BLaER1 (cell line): ENCODE results near the gene TIAM2.

Source experiments
- H3K27ac ChIP-seq: shearing (Covaris generic); formaldehyde crosslinking; 2 replicates; pipeline ENCODE4 v1.8.1; 2022
- H3K27me3 ChIP-seq: shearing (Covaris generic); formaldehyde crosslinking; 2 replicates; pipeline ENCODE4 v1.8.1; 2022
- H3K36me3 ChIP-seq: shearing (Covaris generic); formaldehyde crosslinking; 2 replicates; pipeline ENCODE4 v1.8.1; 2022
- H3K4me1 ChIP-seq: shearing (Covaris generic); formaldehyde crosslinking; 2 replicates; pipeline ENCODE4 v1.8.1; 2022
- H3K4me2 ChIP-seq: shearing (Covaris generic); formaldehyde crosslinking; 2 replicates; pipeline ENCODE4 v1.8.1; 2022
- H3K4me3 ChIP-seq: shearing (Covaris generic); formaldehyde crosslinking; 2 replicates; pipeline ENCODE4 v1.8.1; 2022
- H3K9ac ChIP-seq: shearing (Covaris generic); formaldehyde crosslinking; 2 replicates; pipeline ENCODE4 v1.8.1; 2022
- H3K9me3 ChIP-seq: shearing (Covaris generic); formaldehyde crosslinking; 2 replicates; pipeline ENCODE4 v1.8.1; 2022
- H4K20me1 ChIP-seq: shearing (Covaris generic); formaldehyde crosslinking; 2 replicates; pipeline ENCODE4 v1.8.1; 2022
- Cebpa-rat ChIP-seq: shearing (Covaris generic); IDR thresholded peaks from 2 replicates; pipeline ENCODE4 v1.8.1; 2022

The TIAM2 gene

DNA sequence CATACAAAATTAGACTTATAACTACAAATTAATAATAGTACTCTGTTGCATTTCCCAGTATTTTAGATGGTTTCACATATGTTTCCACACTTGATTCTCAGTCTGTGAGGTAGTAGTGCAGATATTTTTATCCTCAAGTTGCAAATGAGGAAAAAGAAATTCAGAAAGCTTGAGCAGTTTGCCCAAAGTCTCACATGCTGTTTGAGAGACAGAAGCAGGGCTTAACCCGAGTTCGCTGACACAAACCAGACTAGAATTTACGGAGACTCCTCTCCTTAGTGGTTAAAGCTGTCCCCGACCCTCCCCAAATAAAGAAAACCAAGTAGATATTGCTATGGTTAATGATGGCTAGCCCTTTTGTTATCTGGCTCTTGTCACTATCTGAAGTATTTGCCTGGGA is 126.2 kb downstream of the TIAM2 start:
- Histone ChIP-seq H3K9me3 (no peaks in the 10 kb centered on the region), H3K4me3 (no peak overlapping the region), H3K36me3 (no peaks in the 10 kb centered on the region), H3K4me2 (no peak overlapping the region), H3K27me3 (no peaks in the 10 kb centered on the region), H4K20me1 (no peaks in the 10 kb centered on the region), H3K4me1 (no peaks in the 10 kb centered on the region), H3K9ac (no peak overlapping the region), H3K27ac (no peak overlapping the region)
- TF ChIP-seq Cebpa-rat = no peak

DNA sequence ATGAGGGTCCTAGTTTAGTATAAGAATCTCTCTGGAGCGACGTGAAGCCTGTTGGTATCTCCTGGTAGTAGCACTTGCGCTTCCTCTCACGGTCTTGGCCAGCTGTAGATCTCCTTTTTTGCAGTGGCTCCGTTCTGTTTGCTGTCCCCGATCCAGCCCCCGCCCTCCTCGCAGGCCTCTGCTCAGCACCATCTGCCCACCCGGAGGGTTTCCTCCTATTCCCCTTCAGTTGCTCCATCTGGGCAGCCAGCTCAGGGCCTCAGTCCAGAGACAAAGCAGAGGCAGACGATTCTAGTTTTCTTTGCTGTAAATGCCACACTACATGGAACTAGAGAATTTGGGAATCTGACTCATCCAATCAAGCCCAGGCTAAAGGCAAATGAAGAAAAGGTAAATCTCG is 126.6 kb downstream of the TIAM2 start:
- no peak for TF ChIP-seq Cebpa-rat
- H3K27ac ChIP-seq = no peak overlapping the region
- H3K9me3 ChIP-seq = no peaks in the 10 kb centered on the region
- H3K4me3 ChIP-seq = no peak overlapping the region
- no peaks in the 10 kb centered on the region for H3K27me3 ChIP-seq
- no peaks in the 10 kb centered on the region for H4K20me1 ChIP-seq
- H3K4me2 ChIP-seq = no peak overlapping the region
- H3K9ac ChIP-seq = no peak overlapping the region
- H3K36me3 ChIP-seq = no peaks in the 10 kb centered on the region
- H3K4me1 ChIP-seq = no peaks in the 10 kb centered on the region

DNA sequence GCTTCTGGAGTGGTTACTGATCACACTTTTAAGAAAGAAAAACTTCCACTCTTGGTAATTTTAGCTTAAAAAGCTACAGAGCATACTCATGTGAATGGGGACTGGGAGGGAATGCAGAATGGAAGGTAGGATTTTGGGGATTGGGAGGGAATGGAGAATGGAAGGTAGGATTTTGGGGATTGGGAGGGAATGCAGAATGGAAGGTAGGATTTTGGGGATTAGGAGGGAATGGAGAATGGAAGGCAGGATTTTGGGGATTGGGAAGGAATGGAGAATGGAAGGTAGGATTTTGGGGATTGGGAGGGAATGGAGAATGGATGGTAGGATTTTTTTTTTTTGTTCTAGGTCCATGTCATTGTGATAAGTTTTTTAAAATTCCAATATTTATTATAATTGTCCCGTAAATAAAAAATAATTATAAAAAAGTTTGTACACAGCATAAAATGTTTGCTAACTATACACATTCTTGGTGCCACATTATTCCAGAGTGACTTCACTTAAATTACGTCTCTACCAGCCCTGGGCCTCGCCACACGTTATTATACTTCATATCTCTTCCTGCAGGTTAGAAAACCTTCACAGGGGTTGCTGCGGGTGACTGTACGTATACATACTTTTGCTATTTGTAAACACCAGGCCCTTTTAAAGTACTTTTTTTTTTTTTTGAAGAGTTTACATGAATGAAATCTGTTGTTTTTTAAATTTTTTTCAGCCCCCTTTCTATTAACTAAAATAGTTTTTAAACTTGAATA is 127.3 kb downstream of the TIAM2 start:
- no peaks in the 10 kb centered on the region for H3K9me3 ChIP-seq
- H3K36me3 ChIP-seq = no peaks in the 10 kb centered on the region
- no peaks in the 10 kb centered on the region for H4K20me1 ChIP-seq
- TF ChIP-seq Cebpa-rat = no peak
- no peaks in the 10 kb centered on the region for H3K27me3 ChIP-seq
- H3K4me1 ChIP-seq = no peaks in the 10 kb centered on the region
- H3K9ac ChIP-seq = no peak overlapping the region
- H3K4me2 ChIP-seq = no peak overlapping the region
- H3K27ac ChIP-seq = no peak overlapping the region
- no peak overlapping the region for H3K4me3 ChIP-seq

DNA sequence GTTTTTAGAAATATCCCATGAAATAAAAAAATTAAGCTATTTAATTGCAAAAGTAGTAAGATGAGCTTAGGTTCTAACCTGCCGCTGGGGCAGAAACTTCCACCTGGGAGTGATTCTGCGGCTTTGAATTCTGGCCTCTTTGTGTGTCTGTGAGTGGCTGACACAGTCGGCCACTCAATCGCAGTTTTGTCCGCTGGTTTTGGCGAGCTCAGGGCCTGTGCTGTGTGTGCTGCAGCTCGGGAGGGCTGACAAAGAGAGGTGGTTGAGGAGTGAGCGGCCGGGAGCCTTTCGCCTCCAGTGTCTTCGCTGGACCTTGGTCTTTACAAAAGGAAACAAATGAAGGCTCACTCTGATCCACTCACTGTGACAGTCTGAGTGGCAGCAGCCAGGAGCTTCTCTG is 128.4 kb downstream of the TIAM2 start:
- Histone ChIP-seq H3K36me3 (no peaks in the 10 kb centered on the region), H3K4me3 (no peak overlapping the region), H3K27ac (no peak overlapping the region), H4K20me1 (no peaks in the 10 kb centered on the region), H3K27me3 (no peaks in the 10 kb centered on the region), H3K9me3 (no peaks in the 10 kb centered on the region), H3K4me2 (no peak overlapping the region), H3K9ac (no peak overlapping the region), H3K4me1 (no peaks in the 10 kb centered on the region)
- no peak for TF ChIP-seq Cebpa-rat

DNA sequence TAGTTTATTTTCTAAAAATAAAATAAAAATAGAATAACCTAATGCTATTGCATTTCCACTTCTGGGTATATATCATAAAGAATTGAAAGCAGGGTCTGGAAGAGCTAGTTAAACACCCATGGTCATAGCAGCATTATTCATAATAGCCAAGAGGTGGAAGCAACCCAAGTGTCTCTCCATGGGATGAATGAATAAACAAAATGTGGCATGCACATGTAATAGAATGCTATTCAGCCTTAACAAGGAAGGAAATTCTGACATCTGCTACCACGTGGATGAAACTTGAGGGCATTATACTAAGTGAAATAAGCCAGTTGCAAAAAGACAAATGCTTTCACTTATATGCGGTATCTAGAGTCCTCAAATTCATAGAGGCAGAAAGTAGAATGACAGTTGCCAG is 130.8 kb downstream of the TIAM2 start:
- no peaks in the 10 kb centered on the region for H3K9me3 ChIP-seq
- no peaks in the 10 kb centered on the region for H3K27me3 ChIP-seq
- H3K4me3 ChIP-seq = no peak overlapping the region
- H3K27ac ChIP-seq = no peak overlapping the region
- no peaks in the 10 kb centered on the region for H3K36me3 ChIP-seq
- no peak overlapping the region for H3K9ac ChIP-seq
- TF ChIP-seq Cebpa-rat = no peak
- H3K4me2 ChIP-seq = no peak overlapping the region
- H3K4me1 ChIP-seq = no peaks in the 10 kb centered on the region
- H4K20me1 ChIP-seq = no peaks in the 10 kb centered on the region

DNA sequence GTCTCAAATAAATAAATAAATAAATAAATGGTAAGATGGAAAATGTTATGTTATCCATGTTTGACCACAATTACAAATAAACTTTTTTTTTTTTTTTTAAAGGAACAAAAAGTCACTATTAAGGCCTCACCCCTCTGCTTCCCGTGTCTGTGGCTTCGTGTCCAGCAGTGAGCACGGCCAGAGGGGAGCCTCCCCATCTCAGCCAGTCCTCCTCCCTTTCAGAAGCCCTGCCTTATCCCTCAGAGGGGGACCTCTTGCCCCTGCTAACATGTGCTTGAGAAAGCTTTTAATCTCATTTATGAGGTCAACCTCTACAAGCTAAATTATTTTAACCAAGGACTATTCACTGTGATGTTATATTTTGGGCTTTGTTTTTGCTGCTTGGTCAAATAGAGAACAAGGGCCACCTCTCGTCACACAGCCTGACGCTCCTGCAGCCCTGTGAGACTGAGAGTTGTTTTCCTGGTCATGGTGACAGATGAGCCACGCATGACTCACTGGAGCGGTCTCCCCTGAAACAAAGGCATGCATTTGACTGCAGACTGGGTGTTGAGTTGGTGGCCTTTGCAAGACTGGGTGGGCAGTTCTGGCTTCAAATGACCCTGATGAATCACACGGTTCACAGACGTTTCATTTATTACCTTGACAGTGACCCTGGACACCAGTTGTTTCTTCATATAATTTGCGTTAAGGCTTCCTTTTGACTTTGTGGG is 131.8 kb downstream of the TIAM2 start:
- H3K9me3 ChIP-seq = no peaks in the 10 kb centered on the region
- TF ChIP-seq Cebpa-rat = no peak
- H4K20me1 ChIP-seq = no peaks in the 10 kb centered on the region
- no peaks in the 10 kb centered on the region for H3K4me1 ChIP-seq
- no peak overlapping the region for H3K4me3 ChIP-seq
- H3K36me3 ChIP-seq = no peaks in the 10 kb centered on the region
- no peak overlapping the region for H3K9ac ChIP-seq
- H3K27ac ChIP-seq = no peak overlapping the region
- H3K27me3 ChIP-seq = no peaks in the 10 kb centered on the region
- H3K4me2 ChIP-seq = no peak overlapping the region

DNA sequence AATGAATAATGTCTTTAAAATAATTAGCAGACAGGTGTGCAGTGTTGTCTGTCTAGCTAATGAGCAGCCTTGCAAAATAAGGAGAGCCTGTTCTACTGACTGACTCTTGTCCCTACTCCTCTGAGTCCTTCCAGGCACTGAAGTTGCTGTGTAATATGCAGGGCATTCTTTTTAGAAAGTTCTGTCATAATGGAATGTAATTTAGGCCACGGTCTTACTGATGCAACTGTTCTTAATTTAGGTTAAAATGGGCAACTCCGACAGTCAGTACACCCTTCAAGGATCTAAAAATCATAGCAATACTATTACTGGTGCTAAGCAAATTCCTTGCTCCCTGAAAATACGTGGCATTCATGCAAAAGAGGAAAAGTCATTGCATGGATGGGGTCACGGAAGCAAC is 133.9 kb downstream of the TIAM2 start:
- H3K27ac ChIP-seq = no peak overlapping the region
- H3K4me1 ChIP-seq = no peaks in the 10 kb centered on the region
- H3K9ac ChIP-seq = no peak overlapping the region
- H4K20me1 ChIP-seq = no peaks in the 10 kb centered on the region
- no peaks in the 10 kb centered on the region for H3K27me3 ChIP-seq
- H3K4me2 ChIP-seq = no peak overlapping the region
- no peaks in the 10 kb centered on the region for H3K36me3 ChIP-seq
- H3K4me3 ChIP-seq = no peak overlapping the region
- no peaks in the 10 kb centered on the region for H3K9me3 ChIP-seq
- TF ChIP-seq Cebpa-rat = no peak

DNA sequence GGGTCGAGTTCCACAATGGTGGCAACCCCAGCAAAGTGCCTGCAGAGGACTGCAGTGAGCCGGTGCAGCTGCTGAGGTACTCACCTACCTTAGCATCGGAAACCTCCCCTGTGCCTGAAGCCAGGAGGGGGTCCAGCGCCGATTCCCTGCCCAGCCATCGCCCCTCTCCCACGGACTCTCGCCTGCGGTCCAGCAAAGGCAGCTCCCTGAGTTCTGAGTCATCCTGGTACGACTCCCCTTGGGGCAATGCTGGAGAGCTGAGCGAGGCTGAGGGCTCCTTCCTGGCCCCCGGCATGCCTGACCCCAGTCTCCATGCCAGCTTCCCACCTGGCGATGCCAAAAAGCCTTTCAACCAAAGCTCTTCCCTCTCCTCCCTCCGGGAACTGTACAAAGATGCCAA is 134.6 kb downstream of the TIAM2 start:
- H3K27me3 ChIP-seq = no peaks in the 10 kb centered on the region
- no peaks in the 10 kb centered on the region for H3K4me1 ChIP-seq
- no peaks in the 10 kb centered on the region for H3K36me3 ChIP-seq
- no peak overlapping the region for H3K4me3 ChIP-seq
- no peaks in the 10 kb centered on the region for H3K9me3 ChIP-seq
- no peak overlapping the region for H3K9ac ChIP-seq
- TF ChIP-seq Cebpa-rat = no peak
- H4K20me1 ChIP-seq = no peaks in the 10 kb centered on the region
- no peak overlapping the region for H3K4me2 ChIP-seq
- no peak overlapping the region for H3K27ac ChIP-seq

DNA sequence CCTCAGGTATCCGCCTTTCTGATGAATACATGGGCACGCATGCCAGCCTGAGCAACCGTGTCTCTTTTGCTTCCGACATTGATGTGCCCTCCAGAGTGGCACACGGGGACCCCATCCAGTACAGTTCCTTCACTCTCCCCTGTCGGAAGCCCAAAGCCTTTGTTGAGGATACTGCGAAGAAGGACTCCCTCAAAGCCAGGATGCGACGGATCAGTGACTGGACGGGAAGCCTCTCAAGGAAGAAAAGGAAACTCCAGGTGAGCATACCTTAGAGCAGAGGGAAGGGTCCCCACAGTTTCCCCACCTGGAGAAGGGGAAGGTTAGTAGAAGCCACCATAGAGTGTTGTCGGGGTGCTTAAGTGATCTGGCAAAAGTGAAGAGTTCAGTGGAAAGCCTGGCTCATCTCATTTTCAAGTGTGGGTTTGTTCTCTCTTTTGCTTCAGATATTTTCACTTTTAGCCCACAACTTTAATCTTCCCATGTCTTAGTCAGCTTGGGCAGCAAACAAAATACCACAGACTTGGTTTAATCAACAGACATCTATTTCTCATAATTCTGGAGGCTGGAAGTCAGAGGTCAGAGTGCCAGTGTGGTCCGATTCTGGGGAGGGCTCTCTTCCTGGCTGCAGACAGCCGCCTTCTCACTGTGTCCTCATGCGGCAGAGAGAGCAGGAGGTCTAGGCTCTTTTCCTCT is 135.2 kb downstream of the TIAM2 start:
- H3K27me3 ChIP-seq = no peaks in the 10 kb centered on the region
- no peak overlapping the region for H3K27ac ChIP-seq
- no peak overlapping the region for H3K4me3 ChIP-seq
- no peaks in the 10 kb centered on the region for H3K36me3 ChIP-seq
- H4K20me1 ChIP-seq = no peaks in the 10 kb centered on the region
- TF ChIP-seq Cebpa-rat = no peak
- H3K9me3 ChIP-seq = no peaks in the 10 kb centered on the region
- no peak overlapping the region for H3K9ac ChIP-seq
- no peak overlapping the region for H3K4me2 ChIP-seq
- H3K4me1 ChIP-seq = no peaks in the 10 kb centered on the region

DNA sequence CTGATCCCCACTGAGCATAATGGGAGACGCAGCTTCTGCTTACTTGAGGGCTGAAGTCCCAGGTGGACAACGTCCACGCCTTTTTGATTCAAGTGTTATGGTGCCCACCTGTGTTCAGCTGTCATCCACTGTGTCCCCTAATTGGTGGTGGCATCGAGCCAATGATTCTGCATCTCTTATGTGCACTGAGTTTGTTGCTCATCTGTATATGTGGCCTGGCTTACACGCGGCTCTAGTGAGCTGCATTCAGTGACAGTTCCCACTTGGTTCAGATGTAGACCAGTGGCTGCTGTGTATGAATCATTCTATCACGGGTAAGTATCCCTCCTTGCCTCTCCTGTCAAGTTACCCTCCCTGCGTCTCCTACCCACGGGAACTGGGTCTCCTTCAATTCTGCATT is 137.5 kb downstream of the TIAM2 start:
- Histone ChIP-seq H3K36me3 (no peaks in the 10 kb centered on the region), H3K27me3 (no peaks in the 10 kb centered on the region)
- TF ChIP-seq Cebpa-rat = no peak

More for the DNA sequence above, 137.5 kb downstream of the TIAM2 start:
- H3K4me3 ChIP-seq = no peak overlapping the region
- H3K9ac ChIP-seq = no peak overlapping the region
- H3K9me3 ChIP-seq = no peaks in the 10 kb centered on the region
- H3K4me2 ChIP-seq = no peak overlapping the region
- H3K4me1 ChIP-seq = no peaks in the 10 kb centered on the region
- H4K20me1 ChIP-seq = no peaks in the 10 kb centered on the region
- H3K27ac ChIP-seq = no peak overlapping the region
